Esophagus squamous epithelium (tissue), 5 donors: ENCODE data around the gene DOP1B. TPM values are rescaled to one million over a fixed set of nuclear protein-coding genes. Genes with fewer than 3 reads are reported as not detected.

Experiments used
- DNase-seq: peaks from one replicate; lab custom pipeline; 2025; lab: John Stamatoyannopoulos, UW
- H3K27ac ChIP-seq, 4 donors: fragments of 200-600 bp; sonication (generic); one replicate each; pipeline ENCODE4 v1.5.1; 2016 to 2019; ENCODE audit warnings: mild to moderate bottlenecking in 1 of 4
- H3K27me3 ChIP-seq, 4 donors: fragments of 200-600 bp; sonication (generic); 1 replicate in 3 of 4; 2 replicates in 1 of 4; pipeline versions ENCODE4 v1.5.1 to v1.6.0; 2017 to 2021; ENCODE audit warnings: antibody characterized with exemption in 1 of 4
- H3K36me3 ChIP-seq, 3 donors: fragments of 200-600 bp; sonication (generic); one replicate each; pipeline ENCODE4 v1.5.1; 2016 to 2019
- H3K4me1 ChIP-seq, 3 donors: fragments of 200-600 bp; sonication (generic); one replicate each; pipeline ENCODE4 v1.5.1; 2017 to 2019
- H3K4me3 ChIP-seq, 4 donors: fragments of 200-600 bp; sonication (generic); 1 replicate in 3 of 4; 2 replicates in 1 of 4; pipeline ENCODE4 v1.5.1; 2016 to 2019; ENCODE audit warnings: mild to moderate bottlenecking in 2 of 4, moderate library complexity in 1 of 4
- H3K9me3 ChIP-seq, 3 donors: fragments of 200-600 bp; sonication (generic); one replicate each; pipeline ENCODE4 v1.5.1; 2016 to 2019
- CTCF ChIP-seq, 6 experiments: fragments of 450-650 bp in 4 of 6; fragments of 200-600 bp in 2 of 6; sonication (generic) in 2 of 6; IDR thresholded peaks; one replicate each; pipeline ENCODE4 v1.5.1; 2016 to 2019; ENCODE audit warnings: antibody characterized with exemption in 6 of 6, mild to moderate bottlenecking in 4 of 6, moderate library complexity in 4 of 6
- POLR2A ChIP-seq, 4 donors: fragments of 450-650 bp; IDR thresholded peaks; one replicate each; pipeline ENCODE4 v1.6.1; 2017; ENCODE audit warnings: antibody characterized with exemption in 4 of 4, mild to moderate bottlenecking in 4 of 4, moderate library complexity in 3 of 4
- WGBS, 2 donors: methylation state at CpG; one replicate each; pipeline ENCODE4 v1.1.5; 2018; 5-methylcytosine and 5-hydroxymethylcytosine counted together
- intact Hi-C: fragments of 100-400 bp; cut with DNase I; formaldehyde crosslinking; loops from one replicate; pipeline ENCODE4 v1.15.0; 2022
- total RNA-seq, 4 donors: library from RNA; depleted of rRNA; stranded (reverse); fragments of >200 nt; gene quantifications; one replicate each; pipeline ENCODE4 v1.1.0, GENCODE V29; 2016
- donor health status: DM: yes; HTN: yes; CAD: no.

DOP1B gene
- total RNA-seq, 4 donors from 2014 or later = 18.5 to 36.7 (median 26.2) TPM

- H3K27ac ChIP-seq = peak overlapping the region; percentile 92 to 93 (median 93)
- TF ChIP-seq CTCF (IDR thresholded peaks at IDR 0.05) (peak; percentile 77 to 94 (median 90)), POLR2A (IDR thresholded peaks at IDR 0.05) (no peak)
- H3K27me3 ChIP-seq = no peaks in the 10 kb centered on the region
- DNase-seq = no peak
- peaks cover 27 to 61% (median 40%) of the 10 kb centered on the region in 3 donors for H3K4me1 ChIP-seq
- WGBS, 2 donors = 12 to 20% methylated on average over 8 to 9 of the region's 9 CpGs
- H3K9me3 ChIP-seq = no peaks in the 10 kb centered on the region
- H3K36me3 ChIP-seq = no peaks in the 10 kb centered on the region
- no peak overlapping the region for H3K4me3 ChIP-seq
- intact Hi-C loops = no loop called here
Measured at GRCh38 chr21:36125512-36126207, 31.0 kb upstream of the DOP1B start.

- H3K9me3 ChIP-seq = no peaks in the 10 kb centered on the region
- no peaks in the 10 kb centered on the region for H3K36me3 ChIP-seq
- H3K4me1 ChIP-seq = peaks cover 27 to 67% (median 43%) of the 10 kb centered on the region in 3 donors
- DNase-seq = no peak
- H3K27me3 ChIP-seq = no peaks in the 10 kb centered on the region
- TF ChIP-seq CTCF (IDR thresholded peaks at IDR 0.05) = no peak
- TF ChIP-seq POLR2A (IDR thresholded peaks at IDR 0.05) = no peak
- intact Hi-C loops = no loop called here
- peak overlapping the region; percentile 92 to 93 (median 93) for H3K27ac ChIP-seq
- H3K4me3 ChIP-seq = peak overlapping the region in 1 of 4 donors; percentile 7
Measured at GRCh38 chr21:36126208-36126565, 30.4 kb upstream of the DOP1B start.

- intact Hi-C loops = no loop called here
- Histone ChIP-seq H3K9me3 (no peaks in the 10 kb centered on the region), H3K27me3 (no peaks in the 10 kb centered on the region), H3K36me3 (no peaks in the 10 kb centered on the region), H3K27ac (peak overlapping the region; percentile 92 to 93 (median 93)), H3K4me1 (peaks cover 27 to 67% (median 43%) of the 10 kb centered on the region in 3 donors), H3K4me3 (peak overlapping the region in 2 of 4 donors; percentile 4 to 7)
- DNase-seq = no peak
- WGBS, 2 donors = 62 to 63% methylated on average over 5 of the region's 5 CpGs
- no peak for TF ChIP-seq CTCF (IDR thresholded peaks at IDR 0.05)
- TF ChIP-seq POLR2A (IDR thresholded peaks at IDR 0.05) = no peak
Measured at GRCh38 chr21:36126621-36127110, 30.0 kb upstream of the DOP1B start.

DNA sequence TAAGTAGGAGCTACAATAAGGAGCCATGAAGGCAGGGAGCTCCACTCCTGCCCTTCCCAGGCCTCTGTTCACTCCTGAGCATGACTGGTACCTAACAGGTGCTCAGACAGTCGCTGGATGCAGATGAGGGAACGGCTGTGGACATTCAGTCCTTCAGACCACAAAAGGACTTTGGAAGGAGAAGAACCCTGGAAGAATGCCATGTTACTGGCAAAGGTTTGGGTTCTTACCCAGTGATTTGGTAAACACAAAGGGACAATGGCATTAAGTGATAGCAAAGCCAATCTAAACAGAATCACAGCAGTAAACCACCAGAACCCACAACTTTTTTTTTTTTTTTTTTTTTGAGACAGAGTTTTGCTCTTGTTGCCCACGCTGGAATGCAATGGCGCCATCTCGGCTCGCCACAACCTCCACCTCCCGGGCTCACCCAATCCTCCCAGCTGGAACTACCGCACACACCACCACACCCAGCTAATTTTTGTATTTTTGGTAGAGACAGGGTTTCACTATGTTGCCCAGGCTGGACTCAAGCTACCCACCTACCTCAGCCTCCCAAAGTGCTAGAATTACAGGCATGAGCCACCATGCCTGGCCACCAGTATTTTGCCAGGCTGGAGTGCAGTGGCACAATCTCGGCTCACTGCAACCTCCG is 29.2 kb upstream of the DOP1B start:
- H3K4me3 ChIP-seq = no peak overlapping the region
- no peak for DNase-seq
- H3K27ac ChIP-seq = peak overlapping the region; percentile 92 to 93 (median 93)
- H3K9me3 ChIP-seq = no peaks in the 10 kb centered on the region
- 57 to 67% methylated on average over 8 to 9 of the region's 10 CpGs for WGBS, 2 donors
- no peaks in the 10 kb centered on the region for H3K27me3 ChIP-seq
- H3K36me3 ChIP-seq = no peaks in the 10 kb centered on the region
- H3K4me1 ChIP-seq = peaks cover 27 to 74% (median 43%) of the 10 kb centered on the region in 3 donors
- intact Hi-C loops = no loop called here
- TF ChIP-seq POLR2A (IDR thresholded peaks at IDR 0.05) (no peak), CTCF (IDR thresholded peaks at IDR 0.05) (no peak)

- Histone ChIP-seq H3K9me3 (no peaks in the 10 kb centered on the region), H3K27me3 (no peaks in the 10 kb centered on the region), H3K4me3 (no peak overlapping the region), H3K27ac (peak overlapping the region; percentile 74 to 93 (median 92)), H3K4me1 (peaks cover 27 to 80% (median 44%) of the 10 kb centered on the region in 3 donors), H3K36me3 (no peaks in the 10 kb centered on the region)
- peak in 2 of 6 experiments; percentile 15 to 39 for TF ChIP-seq CTCF (IDR thresholded peaks at IDR 0.05)
- TF ChIP-seq POLR2A (IDR thresholded peaks at IDR 0.05) = no peak
- WGBS, 2 donors = 59 to 65% methylated on average over 5 of the region's 5 CpGs
- intact Hi-C loops = no loop called here
- DNase-seq = no peak
Measured at GRCh38 chr21:36127977-36128376, 28.6 kb upstream of the DOP1B start.
